ENCODE data around the gene NUPR1.
"Not testable (repeated sequence)": the region's sequence is repeated elsewhere in the genome, so short reads cannot be mapped to it uniquely, and the experiment has no call there.

The NUPR1 gene

DNA sequence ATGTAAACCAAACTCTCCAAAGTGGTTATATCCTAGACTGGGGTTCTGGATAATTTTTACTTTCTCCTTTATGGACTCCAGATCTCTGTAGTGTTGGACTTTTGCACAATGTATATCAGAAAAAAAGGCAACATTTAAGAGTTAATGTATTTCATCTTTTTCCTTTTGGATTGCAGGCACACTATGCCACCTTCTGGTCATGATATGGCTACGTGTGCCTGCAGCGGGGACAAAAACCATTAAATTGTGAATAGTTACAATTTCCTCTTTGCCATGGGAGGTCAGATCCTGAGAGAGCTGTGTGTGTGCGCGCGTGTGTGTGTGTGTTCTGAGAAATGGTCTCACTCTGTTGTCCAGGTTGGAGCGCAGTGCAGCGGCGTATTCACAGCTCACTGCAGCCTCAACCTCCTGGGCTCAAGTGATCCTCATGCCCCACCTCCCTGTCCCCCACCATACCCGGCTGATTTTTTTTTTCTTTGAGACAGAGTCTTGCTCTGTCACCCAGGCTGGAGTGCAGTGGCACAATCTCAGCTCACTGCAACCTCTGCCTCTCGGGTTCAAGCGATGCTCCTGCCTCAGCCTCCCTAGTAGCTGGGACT, 10.6 kb upstream of the NUPR1 start:
- DNase-seq = no peak
- no peak overlapping the region for H3K4me3 ChIP-seq (ENCODE audit: low read depth, low read length)
- no peaks in the 10 kb centered on the region for H3K36me3 ChIP-seq
- H3K4me1 ChIP-seq = no peaks in the 10 kb centered on the region
- H3K27me3 ChIP-seq = peaks cover 27% of the 10 kb centered on the region
- TF ChIP-seq, protein P1, sequence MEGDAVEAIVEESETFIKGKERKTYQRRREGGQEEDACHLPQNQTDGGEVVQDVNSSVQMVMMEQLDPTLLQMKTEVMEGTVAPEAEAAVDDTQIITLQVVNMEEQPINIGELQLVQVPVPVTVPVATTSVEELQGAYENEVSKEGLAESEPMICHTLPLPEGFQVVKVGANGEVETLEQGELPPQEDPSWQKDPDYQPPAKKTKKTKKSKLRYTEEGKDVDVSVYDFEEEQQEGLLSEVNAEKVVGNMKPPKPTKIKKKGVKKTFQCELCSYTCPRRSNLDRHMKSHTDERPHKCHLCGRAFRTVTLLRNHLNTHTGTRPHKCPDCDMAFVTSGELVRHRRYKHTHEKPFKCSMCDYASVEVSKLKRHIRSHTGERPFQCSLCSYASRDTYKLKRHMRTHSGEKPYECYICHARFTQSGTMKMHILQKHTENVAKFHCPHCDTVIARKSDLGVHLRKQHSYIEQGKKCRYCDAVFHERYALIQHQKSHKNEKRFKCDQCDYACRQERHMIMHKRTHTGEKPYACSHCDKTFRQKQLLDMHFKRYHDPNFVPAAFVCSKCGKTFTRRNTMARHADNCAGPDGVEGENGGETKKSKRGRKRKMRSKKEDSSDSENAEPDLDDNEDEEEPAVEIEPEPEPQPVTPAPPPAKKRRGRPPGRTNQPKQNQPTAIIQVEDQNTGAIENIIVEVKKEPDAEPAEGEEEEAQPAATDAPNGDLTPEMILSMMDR (IDR thresholded peaks at IDR 0.05; ENCODE audit: low read depth, low read length) = peak; percentile 56
- H3K9me3 ChIP-seq = no peaks in the 10 kb centered on the region

DNA sequence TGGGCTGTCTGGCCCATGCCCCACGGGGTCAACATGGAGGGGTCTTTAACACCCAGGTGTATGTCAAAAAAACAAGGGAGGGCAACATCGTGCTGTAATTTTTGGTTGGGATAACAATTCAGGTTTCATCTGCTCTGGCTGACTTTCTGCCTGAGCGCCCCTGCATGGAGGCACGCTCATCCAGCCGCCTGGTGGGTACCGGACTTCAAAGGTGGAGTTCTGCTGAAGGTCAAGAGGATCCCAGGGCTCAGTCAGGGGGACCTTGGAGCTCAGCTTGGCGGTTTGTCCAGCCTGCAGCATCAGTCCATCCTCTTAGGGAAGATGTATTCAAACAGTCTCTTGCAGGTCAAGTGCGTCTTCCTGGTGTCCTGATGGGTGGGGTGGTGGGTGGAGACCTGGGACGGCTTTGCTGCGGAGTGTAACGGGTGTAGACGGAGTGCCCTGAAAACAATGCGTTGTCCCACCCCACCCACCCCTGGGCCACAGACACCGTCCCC, 9.6 kb upstream of the NUPR1 start:
- H3K4me3 ChIP-seq (ENCODE audit: low read depth, low read length) = no peak overlapping the region
- no peaks in the 10 kb centered on the region for H3K36me3 ChIP-seq
- H3K27me3 ChIP-seq = peaks cover 27% of the 10 kb centered on the region
- no peak for DNase-seq
- H3K9me3 ChIP-seq = no peaks in the 10 kb centered on the region
- H3K4me1 ChIP-seq = no peaks in the 10 kb centered on the region
- TF ChIP-seq, protein P1 (IDR thresholded peaks at IDR 0.05; ENCODE audit: low read depth, low read length) = no peak

DNA sequence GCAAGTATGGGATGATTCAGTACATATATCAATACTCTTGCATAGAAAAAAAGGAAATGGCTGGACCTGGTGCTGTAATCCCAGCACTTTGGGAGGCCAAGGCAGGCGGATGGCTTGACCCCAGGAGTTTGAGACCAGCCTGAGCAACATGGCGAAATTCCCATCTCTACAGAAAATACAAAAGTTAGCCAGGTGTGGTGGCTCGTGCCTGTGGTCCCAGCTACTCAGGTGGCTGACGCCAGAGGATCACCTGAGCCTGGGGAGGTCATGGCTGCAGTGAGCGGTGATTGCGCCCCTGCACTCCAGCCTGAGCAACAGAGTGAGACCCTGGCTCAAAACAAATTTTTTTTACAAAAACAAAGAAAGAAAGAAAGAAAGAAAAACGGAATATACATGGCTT, 7.9 kb upstream of the NUPR1 start:
- Histone ChIP-seq H3K4me1 (no peaks in the 10 kb centered on the region), H3K9me3 (no peaks in the 10 kb centered on the region), H3K36me3 (no peaks in the 10 kb centered on the region), H3K27me3 (peaks cover 27% of the 10 kb centered on the region), H3K4me3 (ENCODE audit: low read depth, low read length) (no peak overlapping the region)
- no peak for DNase-seq
- TF ChIP-seq, protein P1 (IDR thresholded peaks at IDR 0.05; ENCODE audit: low read depth, low read length) = no peak

DNA sequence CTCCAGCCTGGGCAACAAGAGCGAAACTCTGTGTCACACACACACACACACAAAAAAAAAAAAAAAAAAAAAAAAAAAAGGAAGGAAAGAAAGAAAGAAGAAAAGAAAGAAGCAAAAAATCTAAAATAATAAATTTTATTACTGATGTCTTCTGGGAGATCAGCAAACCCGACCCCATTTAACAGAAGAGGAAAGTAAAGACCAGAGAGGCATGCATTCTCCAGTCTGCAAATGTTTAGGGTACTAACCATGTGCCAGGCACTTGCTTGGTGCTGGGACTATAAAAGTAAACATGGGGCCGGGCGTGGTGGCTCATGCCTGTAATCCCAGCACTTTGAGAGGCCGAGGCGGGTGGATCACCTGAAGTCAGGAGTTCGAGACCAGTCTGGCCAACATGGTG, 7.2 kb upstream of the NUPR1 start:
- not testable (repeated sequence) for H3K36me3 ChIP-seq; DNase-seq; H3K4me3 ChIP-seq (ENCODE audit: low read depth, low read length); H3K4me1 ChIP-seq; H3K9me3 ChIP-seq
- peaks cover 27% of the 10 kb centered on the region for H3K27me3 ChIP-seq

DNA sequence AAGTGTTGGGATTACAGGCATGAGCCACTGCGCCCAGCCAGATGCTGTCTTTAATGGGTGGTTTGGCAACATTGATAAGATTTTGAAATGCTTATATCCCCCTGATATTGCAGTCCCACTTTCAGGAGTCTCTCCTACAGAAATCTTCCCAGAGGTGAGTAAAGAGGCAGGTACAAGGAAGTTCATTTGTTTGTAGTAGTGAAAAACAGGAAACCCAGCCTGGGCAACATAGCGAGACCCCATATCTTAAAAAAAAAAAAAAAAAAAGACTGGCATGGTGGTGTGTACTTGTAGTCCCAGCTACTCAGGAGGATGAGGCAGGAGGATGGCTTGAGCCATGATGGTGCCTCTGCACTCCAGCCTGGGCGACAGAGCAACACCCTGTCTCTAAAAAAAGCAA, 6.2 kb upstream of the NUPR1 start:
- Histone ChIP-seq H3K4me1 (no peaks in the 10 kb centered on the region), H3K36me3 (no peaks in the 10 kb centered on the region), H3K9me3 (no peaks in the 10 kb centered on the region), H3K4me3 (ENCODE audit: low read depth, low read length) (no peak overlapping the region), H3K27me3 (peaks cover 27% of the 10 kb centered on the region)
- DNase-seq = no peak
- TF ChIP-seq, protein P1 (IDR thresholded peaks at IDR 0.05; ENCODE audit: low read depth, low read length) = no peak

DNA sequence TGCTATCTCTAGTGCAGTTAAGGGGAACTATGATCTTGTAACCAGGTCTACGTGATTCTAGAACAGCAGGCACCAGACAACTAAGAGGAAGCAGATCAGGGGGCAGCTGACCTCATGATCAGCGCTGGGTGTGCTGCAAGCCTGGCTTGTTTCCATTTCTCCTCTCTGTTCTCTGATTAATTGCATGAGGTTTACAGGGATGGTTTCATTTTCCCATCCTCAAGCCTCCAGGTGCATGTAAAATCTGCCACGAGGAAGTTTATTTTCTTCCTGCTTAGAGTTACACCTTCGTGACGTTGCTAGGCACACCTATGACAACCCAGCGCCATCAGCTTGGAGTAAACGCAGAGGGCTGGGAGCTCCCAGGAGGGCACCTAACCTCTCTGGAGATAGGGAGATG, 4.3 kb upstream of the NUPR1 start:
- Histone ChIP-seq H3K9me3 (no peaks in the 10 kb centered on the region), H3K27me3 (peaks cover 23% of the 10 kb centered on the region), H3K4me1 (no peaks in the 10 kb centered on the region), H3K36me3 (no peaks in the 10 kb centered on the region), H3K4me3 (ENCODE audit: low read depth, low read length) (peak overlapping the region; percentile 19; the same call in 1 of the 2 replicates)
- no peak for DNase-seq
- TF ChIP-seq, protein P1 (IDR thresholded peaks at IDR 0.05; ENCODE audit: low read depth, low read length) = no peak
